HUES48 (cell line): ENCODE measurements around the gene BATF2.
A peak's percentile ranks its signal among the peaks of the same experiment; 100 is the strongest.
"Not testable (repeated sequence)": the region's sequence is repeated elsewhere in the genome, so short reads cannot be mapped to it uniquely, and the experiment has no call there.

ENCODE experiments used
- H3K27ac ChIP-seq: one replicate; pipeline ENCODE4 v1.7.0; 2013; ENCODE audit warnings: low read depth, low read length, inconsistent platforms
- H3K27me3 ChIP-seq: 2 replicates; pipeline ENCODE4 v1.6.1; 2013; ENCODE audit warnings: mild to moderate bottlenecking, low read length; ENCODE audit not compliant: control insufficient read depth, insufficient read depth
- H3K36me3 ChIP-seq: 2 replicates; pipeline ENCODE4 v1.6.1; 2013; ENCODE audit warnings: low read length; ENCODE audit not compliant: control insufficient read depth, insufficient read depth
- H3K4me1 ChIP-seq: 2 replicates; pipeline ENCODE4 v1.6.1; 2013; ENCODE audit warnings: mild to moderate bottlenecking, low read length; ENCODE audit not compliant: control insufficient read depth, insufficient read depth
- H3K4me3 ChIP-seq: 2 replicates; pipeline ENCODE4 v1.5.1; 2013; ENCODE audit warnings: mild to moderate bottlenecking, low read depth, low read length
- H3K9ac ChIP-seq: 2 replicates; pipeline ENCODE4 v1.6.1; 2013; ENCODE audit warnings: mild to moderate bottlenecking, low read depth, low read length, moderate library complexity
- H3K9me3 ChIP-seq: 2 replicates; pipeline ENCODE4 v1.6.1; 2013; ENCODE audit warnings: low read length; ENCODE audit not compliant: control insufficient read depth, insufficient read depth

Gene BATF2

DNA sequence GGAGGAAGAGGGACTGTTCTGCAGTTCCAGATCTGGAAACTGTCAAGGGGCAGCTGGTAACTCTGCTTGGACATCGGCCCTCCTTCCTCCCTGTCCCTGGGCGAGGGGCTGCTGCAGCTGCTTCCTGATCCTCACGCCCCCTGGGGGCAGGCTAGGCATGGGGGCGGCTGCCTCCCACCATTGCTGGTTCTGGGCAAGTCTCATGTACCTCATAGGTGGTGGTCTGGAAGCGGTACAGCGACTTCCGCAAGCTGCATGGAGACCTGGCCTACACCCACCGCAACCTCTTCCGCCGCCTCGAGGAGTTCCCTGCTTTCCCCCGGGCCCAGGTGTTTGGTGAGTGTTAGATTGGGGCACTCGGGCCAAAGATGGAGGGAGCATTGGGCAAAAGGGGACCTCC lies 35.4 kb upstream of the BATF2 start:
- Histone ChIP-seq H3K9me3 (no peaks in the 10 kb centered on the region), H3K27me3 (no peaks in the 10 kb centered on the region), H3K9ac (no peak overlapping the region), H3K4me3 (no peak overlapping the region), H3K36me3 (0 out of 2 replicates have a peak, but pooled peaks cover 5% of the 10 kb centered on the region), H3K4me1 (peaks cover 5% of the 10 kb centered on the region; the same call in 1 of the 2 replicates), H3K27ac (no peak overlapping the region)

- Histone ChIP-seq H3K4me3 (peak within 1 kb of the TSS; percentile 73), H3K9me3 (no peaks in the 10 kb centered on the region), H3K27me3 (no peaks in the 10 kb centered on the region), H3K4me1 (peaks cover 8% of the 10 kb centered on the region; the same call in 1 of the 2 replicates), H3K36me3 (0 out of 2 replicates have a peak, but pooled peaks cover under 1% of the 10 kb centered on the region), H3K9ac (peak within 1 kb of the TSS; percentile 52; the same call in 1 of the 2 replicates), H3K27ac (peak within 1 kb of the TSS; percentile 82)
Observed at GRCh38 chr11:65027213-65028067, 30.7 kb upstream of the BATF2 start, which contains the start of gene SNX15. TSS of gene SNX15 (plus strand) at chr11:65027439. CDS start at chr11:65027538, 99 bp downstream.

DNA sequence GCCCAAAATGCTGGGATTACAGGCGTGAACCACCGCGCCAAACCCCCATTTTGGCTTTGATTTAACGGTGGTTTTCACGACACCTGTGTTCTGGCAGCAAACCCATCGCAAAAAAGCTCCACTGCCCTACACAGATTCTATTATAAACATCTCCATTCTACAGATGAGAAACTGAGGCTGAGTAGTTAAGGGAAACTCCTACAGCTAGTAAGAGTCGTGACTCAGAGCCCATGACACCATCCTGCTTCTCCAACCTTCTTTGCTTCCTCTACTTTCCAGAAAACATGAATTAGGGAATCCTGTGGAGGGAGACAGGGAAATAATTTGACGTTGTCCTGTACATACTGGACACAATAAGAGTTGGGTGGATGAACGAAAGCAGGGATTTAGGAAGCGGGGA lies 30.0 kb upstream of the BATF2 start:
- Histone ChIP-seq H3K27ac (no peak overlapping the region), H3K9ac (no peak overlapping the region)

GRCh38 chr11:65023502-65023901 lies 26.7 kb upstream of the BATF2 start:
- peaks cover 30% of the 10 kb centered on the region for H3K36me3 ChIP-seq

More for the DNA sequence above, 30.0 kb upstream of the BATF2 start:
- no peaks in the 10 kb centered on the region for H3K27me3 ChIP-seq
- peak overlapping the region; percentile 73 for H3K4me3 ChIP-seq
- H3K9me3 ChIP-seq = no peaks in the 10 kb centered on the region
- H3K36me3 ChIP-seq = 0 out of 2 replicates have a peak, but pooled peaks cover 6% of the 10 kb centered on the region
- H3K4me1 ChIP-seq = peaks cover 8% of the 10 kb centered on the region; the same call in 1 of the 2 replicates

DNA sequence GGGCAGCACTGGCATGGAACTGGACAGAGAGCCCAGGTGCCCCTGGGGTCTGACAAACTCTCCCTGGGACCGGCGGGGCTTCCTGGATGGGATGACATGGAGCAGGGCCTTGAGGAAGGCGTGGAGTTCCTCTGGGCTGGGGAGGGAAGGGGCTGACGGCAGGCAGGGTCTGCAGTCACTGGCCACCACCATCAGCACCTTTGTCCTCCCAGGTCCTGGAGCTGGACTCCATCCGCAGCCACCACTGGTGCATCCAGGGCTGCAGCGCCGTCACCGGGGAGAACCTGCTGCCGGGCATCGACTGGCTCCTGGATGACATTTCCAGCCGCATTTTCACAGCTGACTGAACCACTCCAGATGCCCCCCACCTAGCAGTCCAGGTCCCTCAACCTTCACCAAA lies 24.7 kb upstream of the BATF2 start:
- Histone ChIP-seq H3K4me1 (no peaks in the 10 kb centered on the region), H3K27me3 (no peaks in the 10 kb centered on the region), H3K27ac (no peak overlapping the region), H3K9me3 (no peaks in the 10 kb centered on the region), H3K4me3 (no peak overlapping the region), H3K36me3 (peaks cover 41% of the 10 kb centered on the region), H3K9ac (no peak overlapping the region)

More at GRCh38 chr11:65023502-65023901, 26.7 kb upstream of the BATF2 start:
- H3K4me3 ChIP-seq, H3K9me3 ChIP-seq, H3K27ac ChIP-seq, H3K9ac ChIP-seq, H3K27me3 ChIP-seq, H3K4me1 ChIP-seq: not testable (repeated sequence)

- H3K27me3 ChIP-seq = no peaks in the 10 kb centered on the region
- H3K4me1 ChIP-seq = no peaks in the 10 kb centered on the region
- no peak overlapping the region for H3K27ac ChIP-seq
- no peak overlapping the region for H3K4me3 ChIP-seq
- no peaks in the 10 kb centered on the region for H3K9me3 ChIP-seq
- H3K36me3 ChIP-seq = peaks cover 41% of the 10 kb centered on the region
- H3K9ac ChIP-seq = no peak overlapping the region
Observed at GRCh38 chr11:65021003-65021402, 24.2 kb upstream of the BATF2 start.

GRCh38 chr11:65019824-65020223 lies 23.1 kb upstream of the BATF2 start:
- H3K27ac ChIP-seq = no peak overlapping the region
- H3K9me3 ChIP-seq = no peaks in the 10 kb centered on the region
- no peak overlapping the region for H3K4me3 ChIP-seq
- no peaks in the 10 kb centered on the region for H3K4me1 ChIP-seq
- no peaks in the 10 kb centered on the region for H3K27me3 ChIP-seq
- peaks cover 41% of the 10 kb centered on the region for H3K36me3 ChIP-seq
- no peak overlapping the region for H3K9ac ChIP-seq

GRCh38 chr11:65017937-65018336 lies 21.2 kb upstream of the BATF2 start:
- Histone ChIP-seq H3K27me3 (no peaks in the 10 kb centered on the region), H3K4me1 (peaks cover 4% of the 10 kb centered on the region), H3K4me3 (no peak overlapping the region), H3K9me3 (no peaks in the 10 kb centered on the region), H3K9ac (no peak overlapping the region), H3K36me3 (peaks cover 41% of the 10 kb centered on the region), H3K27ac (no peak overlapping the region)

DNA sequence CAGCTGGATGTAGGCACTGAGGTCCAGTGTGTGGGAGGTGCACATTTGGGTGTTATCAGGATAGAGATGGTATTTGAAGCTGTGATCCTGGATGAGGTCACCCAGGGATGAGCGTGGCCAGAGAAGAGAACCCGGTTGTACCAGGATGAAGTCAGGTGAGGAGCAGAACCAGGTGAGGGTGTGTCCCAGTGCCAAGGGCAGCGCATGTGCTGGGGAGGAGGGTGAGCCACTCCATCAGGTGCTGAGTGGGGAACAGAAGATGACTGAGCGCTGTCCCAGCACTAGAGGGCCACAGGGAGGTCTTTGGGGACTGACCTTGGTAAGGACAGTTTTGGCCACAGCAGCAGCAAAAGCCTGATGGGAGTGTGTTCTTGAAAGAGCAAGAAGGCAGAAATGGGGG lies 19.9 kb upstream of the BATF2 start:
- no peaks in the 10 kb centered on the region for H3K9me3 ChIP-seq
- peaks cover 34% of the 10 kb centered on the region for H3K36me3 ChIP-seq
- no peak overlapping the region for H3K27ac ChIP-seq
- H3K27me3 ChIP-seq = no peaks in the 10 kb centered on the region
- H3K9ac ChIP-seq = no peak overlapping the region
- peaks cover 4% of the 10 kb centered on the region for H3K4me1 ChIP-seq
- no peak overlapping the region for H3K4me3 ChIP-seq

DNA sequence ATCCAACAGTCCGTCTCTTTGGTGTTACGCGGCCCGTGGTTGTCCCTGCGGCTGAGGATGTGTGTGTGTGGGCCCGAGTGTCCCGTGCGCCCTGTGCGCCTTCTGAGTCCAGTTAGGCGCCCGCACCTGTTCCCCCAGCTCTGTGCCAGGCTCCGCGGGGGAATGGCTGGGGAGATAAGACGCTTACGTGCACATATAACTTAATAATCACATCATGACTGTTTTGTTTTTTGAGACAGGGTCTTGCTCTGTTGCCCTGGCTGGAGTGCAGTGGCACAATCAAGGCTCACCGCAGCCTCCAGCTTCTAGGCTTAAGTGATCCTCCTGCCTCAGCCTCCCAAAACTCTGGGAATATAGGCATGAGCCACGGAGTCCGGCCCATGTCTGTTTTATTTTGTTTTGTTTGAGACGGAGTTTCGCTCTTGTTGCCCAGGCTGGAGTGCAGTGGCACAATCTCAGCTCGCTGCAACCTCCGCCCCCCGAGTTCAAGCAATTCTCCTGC lies 18.0 kb upstream of the BATF2 start:
- Histone ChIP-seq H3K36me3 (peaks cover 19% of the 10 kb centered on the region), H3K4me1 (peaks cover 4% of the 10 kb centered on the region), H3K9ac (peak overlapping the region; percentile 69), H3K9me3 (no peaks in the 10 kb centered on the region), H3K27ac (peak overlapping the region; percentile 98), H3K27me3 (no peaks in the 10 kb centered on the region), H3K4me3 (peak overlapping the region; percentile 77)
